NCI-H1417 (cell line): Measurements from ENCODE around the gene LRRC75A.
"Not testable (repeated sequence)": the region's sequence is repeated elsewhere in the genome, so short reads cannot be mapped to it uniquely, and the experiment has no call there.

Experiments
- DNase-seq, 3 experiments: peaks; one replicate each; lab custom pipeline; 2025; lab: John Stamatoyannopoulos, UW

The LRRC75A gene

DNA sequence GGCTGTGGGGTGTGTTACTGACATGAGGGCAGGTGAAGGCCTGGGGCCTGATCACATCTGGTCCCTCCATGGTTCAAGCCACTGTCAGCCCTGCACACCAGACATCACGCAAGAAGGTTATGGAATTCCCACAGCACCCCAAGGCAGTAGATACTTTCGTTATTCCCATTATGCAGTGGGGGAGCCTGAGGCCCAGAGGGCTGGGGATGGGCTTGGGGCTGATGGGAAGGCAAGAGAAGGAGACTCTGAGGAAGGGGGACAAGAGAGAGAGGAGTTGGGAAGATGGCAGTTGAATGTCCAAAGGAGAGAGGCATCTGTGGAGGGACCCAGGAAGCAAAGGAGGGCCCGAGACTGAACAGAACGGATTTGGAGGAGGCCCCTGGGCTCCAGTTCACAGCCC lies 42.0 kb downstream of the LRRC75A start:
- DNase-seq, result no peak

DNA sequence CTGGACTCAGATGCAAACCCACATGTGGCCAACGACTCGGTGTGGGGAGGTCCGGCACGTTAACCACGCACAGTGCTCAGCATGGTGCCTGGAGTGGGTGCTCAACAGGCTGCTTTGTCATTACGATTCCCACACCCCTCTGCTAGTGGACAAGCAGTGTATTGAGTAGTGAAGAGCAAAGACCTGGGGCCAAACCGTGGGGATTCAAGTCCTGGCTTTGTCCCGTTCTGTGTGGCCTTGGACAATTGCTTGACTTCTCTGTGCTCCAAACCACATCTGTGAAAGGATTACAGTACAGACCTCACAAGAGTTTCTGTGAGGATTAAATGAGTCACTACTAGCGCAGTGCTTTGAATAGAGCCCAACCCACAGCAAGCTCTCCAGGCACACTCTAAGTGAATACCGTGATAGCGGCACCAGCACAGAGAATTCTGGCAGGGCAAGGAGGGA lies 42.8 kb downstream of the LRRC75A start:
- DNase-seq, result no peak

DNA sequence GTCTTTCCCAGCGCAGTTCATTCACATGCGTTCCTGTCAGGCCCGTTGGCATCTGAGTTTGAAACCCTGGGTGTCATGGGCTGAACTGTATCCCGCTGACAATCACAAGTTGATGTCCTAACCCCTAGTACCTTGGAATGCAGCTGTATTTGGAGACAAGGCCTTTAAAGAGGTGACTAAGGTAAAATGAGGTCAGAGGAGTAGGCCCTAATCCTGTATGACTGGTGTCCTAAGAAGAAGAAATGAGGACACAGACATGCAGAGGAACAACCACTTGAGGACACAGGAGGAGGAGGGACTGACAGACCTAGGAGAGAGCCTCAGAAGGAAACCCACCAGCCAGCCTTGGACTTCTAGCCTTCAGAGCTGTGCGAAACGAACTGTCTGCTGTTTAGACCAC lies 43.5 kb downstream of the LRRC75A start:
- DNase-seq, result no peak

DNA sequence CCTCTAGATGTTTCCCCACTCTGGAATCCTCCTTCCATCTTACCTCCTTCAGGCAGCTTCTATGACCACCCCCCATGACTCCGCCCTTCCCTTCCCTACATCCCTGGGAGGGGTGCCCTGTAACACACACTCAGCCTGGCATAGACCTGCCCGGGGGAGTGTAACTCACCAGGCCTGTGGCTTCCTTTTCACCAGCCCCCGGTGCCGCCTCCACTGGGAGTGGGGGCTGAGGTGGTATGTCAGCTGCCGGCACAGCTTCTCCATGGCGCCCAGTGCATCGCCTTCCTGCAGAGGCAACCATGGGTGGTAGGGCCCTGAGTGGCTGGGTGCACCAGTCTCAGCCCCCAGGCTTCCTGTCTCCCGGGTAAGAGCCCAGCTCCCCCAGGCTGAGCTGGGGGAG lies 44.3 kb downstream of the LRRC75A start:
- no peak for DNase-seq

DNA sequence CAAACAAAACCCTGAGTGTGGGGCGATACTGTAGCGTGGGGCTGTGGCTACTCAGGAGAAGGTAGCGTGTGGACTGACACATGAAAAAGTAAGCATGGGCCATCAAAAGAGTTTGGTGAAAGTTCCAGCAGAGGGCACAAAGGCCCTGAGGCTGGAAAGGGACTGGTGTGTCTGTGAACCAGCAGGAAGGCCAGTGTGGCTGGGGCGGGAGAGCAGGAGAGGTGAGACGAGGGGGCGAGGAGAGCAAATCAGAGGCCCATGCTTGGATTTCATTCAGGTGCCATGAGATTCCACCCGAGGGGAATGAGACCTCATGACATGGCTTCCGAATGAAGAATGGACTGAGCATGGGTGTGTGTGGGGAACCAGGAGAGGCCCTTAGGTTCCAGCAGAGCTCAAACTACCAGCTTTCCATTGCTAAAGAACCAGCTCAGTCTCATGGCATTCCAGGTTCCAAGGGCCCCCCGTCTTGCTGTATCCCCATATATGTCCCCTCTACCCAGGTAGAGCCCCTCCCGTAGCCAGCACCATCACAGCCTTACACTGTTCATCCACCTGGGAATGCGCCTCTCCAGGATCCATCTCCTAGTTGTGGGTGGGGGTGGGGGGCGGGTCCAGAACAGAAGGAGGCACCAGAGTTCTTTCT lies 45.5 kb downstream of the LRRC75A start:
- no peak for DNase-seq

DNA sequence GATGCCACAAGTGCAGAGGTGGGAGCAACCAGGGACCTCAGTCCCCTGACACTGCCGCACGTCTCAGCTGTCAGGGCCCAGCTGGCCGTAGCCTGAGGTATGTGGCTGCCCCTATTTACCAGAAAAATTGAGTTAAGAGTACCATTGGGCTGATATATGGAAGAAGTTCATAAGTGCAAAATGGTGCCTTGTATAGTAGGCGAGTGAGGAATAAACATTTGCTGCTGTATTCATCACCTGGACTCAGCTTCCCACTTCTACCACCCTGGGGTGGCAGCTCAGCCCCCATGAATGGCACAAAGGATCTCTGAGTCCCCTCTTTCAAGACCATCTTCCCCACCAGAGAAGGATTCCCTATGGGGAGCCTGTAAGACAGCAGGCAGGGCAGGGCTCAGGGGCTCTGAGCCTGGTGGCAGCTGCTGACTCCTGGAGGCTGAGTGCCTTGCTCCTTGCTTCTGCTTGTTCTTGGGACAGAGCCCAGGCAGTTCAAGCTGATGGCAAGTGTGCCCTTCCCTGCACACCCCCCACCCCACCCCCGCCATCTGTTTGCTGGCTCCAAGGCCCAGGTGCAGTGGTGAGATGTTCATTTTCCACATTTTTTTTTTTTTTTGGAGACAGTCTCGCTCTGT lies 47.6 kb downstream of the LRRC75A start:
- DNase-seq, result no peak

DNA sequence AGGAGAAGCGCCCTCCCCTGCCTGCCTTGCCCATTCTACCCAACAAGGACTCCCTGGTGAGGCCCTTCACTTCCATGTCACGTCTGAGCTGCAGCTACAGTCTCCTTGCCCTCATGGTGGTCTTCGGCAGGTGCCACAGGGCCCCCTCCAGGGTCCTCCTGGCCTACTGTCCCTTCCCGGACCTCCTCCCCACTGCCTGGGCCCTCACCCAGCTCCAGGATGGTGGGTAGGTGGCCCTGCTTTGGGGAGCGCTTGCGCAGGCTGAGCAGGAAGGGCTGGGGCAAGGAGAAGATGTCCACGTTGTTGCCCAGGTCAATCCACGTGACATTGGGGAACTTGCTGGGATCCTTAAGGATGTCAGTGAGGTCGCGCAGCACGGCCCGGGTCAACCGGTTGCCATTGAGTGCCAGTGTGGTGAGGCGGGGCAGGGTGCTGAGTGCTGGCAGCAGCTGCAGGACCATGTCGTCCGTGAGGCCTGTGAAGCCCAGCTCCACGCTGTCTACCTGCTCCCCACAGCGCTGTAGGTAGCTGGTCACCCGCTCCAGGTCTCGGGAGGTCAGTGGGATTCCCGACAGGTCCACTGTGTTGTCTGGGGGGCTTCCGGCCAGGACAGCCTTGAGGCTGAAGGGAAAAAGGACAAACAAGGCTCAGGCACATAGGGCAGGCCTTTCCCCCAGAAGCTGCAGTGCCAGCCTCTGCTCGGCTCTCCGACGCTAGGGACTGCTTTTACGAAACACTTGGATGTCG lies 48.3 kb downstream of the LRRC75A start:
- no peak for DNase-seq

DNA sequence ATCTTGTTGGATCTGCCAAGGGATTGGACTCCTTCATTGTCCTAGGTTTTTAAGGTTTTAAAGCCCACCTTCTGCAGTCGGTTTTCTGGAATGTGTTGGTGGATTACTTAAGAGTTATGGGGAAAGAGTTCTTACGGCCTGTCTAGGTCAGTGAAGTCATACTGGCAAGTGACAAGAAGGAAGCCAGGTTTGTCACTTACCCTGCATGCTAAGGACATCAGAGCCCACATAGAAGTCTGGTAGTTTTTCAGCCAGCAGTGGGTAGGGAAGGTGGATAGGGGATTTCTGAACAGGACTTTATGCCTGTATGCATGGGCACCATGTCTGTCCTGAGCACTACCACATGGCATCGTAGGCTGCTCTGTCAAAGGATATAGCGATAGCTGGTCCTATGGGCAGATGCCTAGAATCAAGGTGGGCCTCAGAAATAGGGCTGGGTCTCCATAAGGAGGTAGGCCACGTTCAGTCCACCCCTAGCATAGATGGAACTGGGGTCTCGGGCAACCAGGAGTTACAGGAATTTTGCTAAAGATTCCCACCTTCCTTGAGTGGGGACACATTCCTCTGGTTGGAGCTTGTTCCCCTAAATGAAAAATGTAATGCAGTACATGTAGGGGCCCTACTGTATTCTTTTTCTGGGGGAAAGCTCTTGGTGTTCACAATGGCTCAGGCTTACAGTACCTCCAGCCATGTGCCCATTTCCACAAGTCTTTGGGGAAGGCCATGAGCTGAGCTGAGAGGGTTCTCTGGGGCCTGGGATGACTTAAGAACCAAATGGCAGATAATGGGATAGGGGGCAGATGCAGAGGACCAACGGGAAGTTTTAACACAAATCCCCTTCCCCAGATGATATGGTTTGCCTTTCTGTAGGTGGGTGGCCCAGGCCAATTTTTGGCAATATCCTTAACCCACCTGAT lies 49.1 kb downstream of the LRRC75A start:
- no peak for DNase-seq

DNA sequence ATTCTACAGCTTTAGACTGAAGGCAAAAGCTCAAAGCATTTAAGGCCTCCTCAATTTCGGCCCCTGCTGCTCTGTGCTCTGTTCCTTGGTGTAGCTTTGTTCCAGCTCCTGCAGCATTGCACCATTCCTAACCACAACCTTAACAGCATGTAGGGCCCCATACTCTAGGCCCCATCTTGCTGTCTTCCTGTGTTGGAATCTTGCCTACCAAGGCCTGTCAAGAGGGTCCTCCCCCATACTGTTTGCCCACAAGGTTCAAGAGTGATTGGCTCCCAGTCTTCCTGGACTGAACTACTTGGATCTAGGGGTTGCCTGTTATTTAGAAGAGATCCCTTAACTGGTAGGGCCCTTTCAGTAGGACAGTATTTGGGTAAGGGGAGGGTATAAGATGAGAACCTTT lies 49.9 kb downstream of the LRRC75A start:
- no peak for DNase-seq

DNA sequence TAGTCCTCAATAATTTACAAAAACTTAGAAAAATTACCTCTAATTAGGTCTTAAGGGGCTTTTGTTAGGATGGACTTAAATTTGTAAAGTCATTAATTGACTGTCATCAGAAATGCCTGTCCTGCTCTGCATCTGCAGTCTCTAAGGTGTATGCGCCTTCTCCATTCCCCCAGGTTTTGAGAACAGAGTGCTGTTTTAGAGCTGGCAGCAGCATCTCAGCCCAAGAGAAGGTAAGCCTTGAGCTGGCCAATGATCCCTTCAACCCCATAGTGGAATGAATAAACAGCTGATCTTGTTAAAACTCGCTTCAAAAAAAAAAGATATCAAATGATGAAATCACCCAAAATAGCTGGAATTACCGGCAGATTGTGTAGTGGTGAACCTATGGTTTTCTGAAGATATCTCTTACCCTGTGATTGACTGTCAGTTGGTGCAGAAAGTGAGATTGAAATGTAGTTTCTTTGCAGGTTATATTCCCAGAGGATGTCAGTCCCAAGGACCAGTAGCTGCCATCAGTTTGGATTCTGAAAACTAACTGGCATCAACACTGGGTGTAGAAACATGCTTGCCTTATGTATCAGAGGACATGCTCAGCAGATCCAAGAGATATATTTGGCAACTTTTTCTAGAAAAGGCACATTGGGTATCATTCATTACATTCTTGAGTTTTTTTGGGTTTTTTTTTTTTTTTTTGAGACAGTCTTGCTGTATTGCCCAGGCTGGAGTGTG lies 50.9 kb downstream of the LRRC75A start:
- no peak for DNase-seq

DNA sequence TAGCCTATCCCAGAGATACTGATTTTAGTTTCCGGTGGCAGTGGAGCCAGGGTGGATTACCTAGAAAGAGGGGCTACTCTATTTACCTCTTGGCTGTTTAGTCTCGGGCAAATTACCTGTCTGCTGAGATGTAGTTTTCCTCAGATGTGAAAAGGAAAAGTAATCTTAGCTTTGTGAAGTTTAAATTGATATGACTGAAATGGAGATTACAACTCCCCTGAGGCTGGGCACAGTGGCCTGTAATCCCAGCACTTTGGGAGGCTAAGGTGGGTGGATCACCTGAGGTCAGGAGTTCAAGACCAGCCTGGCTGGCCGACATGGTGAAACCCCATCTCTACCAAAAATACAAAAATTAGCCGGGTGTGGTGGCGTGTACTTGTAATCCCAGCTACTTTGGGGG lies 51.6 kb downstream of the LRRC75A start:
- DNase-seq, result not testable (repeated sequence)

DNA sequence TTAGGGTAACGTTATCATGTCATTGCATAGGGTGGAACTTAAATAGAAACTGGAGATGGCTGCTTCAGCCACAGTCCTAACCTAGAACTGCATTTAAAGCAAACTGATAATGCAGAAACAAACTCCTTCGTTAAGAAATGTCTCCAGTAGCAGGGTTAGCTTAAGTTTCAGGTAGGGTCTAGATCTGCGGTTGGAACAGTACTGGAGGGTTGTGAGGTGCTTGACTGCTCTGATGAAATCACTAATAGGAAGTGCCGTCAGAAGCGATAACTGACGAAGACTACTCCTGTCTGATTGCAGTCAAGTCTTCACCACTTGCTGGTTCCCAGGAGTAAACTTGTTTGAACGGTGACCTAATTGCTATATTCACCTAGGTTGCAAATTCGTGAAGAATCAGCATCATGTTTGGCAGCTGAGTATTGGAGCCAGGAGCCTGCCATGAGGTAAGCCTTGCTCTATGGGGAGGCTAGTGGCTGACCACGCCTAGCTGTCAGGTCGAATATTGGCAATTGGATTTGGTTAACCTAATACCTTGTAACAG lies 52.1 kb downstream of the LRRC75A start:
- DNase-seq, result no peak

DNA sequence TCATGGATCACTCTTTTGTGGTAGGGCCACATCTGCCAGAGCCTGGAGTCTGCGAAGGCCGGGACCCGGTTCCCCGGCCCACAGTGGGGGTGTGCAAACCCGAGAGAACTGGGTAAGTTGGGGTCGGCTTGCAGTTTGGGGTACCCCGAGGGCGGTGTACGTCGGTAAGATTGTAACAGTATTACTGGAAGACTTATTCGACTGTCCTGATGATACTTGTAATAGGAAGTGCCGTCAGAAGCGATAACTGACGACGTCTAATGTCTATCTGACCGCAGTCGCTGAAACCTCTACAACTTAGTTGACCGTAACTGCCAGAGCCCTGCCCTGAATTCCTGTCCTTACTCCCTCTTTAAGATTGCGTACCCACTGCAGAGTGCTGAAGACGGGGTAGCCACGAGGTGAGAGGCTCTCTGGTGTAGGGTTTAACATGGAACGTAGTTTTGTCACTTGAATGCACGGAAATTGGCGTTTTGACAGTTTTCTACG lies 52.6 kb downstream of the LRRC75A start:
- DNase-seq, result peak in 1 of 3 experiments; percentile 44

DNA sequence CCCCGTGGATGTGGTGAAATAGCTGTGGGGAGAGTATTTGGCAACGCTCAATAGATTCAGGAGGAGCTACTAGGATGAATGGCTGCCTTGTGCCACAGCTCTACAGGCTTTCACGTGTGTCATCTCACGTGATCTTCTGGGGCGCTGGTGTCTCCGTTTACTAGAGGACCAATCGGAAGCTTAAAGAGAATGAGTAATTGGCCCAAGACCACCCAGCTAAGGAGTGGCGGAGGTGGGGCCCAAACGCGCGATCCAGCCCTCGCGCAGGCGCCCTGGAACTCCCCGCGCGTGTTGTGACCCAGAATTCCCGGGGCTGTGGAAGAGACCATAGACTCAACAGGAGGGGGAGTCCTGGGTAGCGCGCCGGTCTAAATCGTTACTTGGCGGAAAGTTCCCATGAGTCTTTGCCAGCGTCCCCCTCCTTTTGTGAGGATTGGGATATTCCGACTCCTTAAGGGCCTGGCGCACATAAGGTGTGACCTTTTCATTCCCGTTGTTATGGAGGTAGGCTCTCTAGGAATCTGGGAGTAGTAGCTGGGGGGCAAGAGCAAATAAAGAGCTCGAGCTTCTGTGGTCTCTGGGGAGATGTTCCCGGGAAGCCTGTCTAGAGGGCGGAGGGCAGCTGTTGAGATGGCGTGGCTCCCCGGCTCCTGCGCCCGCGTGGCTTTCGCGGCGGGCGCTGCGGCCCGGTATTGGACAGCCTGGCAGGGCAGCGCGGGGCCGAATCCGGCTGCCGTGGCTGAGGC lies 53.3 kb downstream of the LRRC75A start:
- DNase-seq, result peak; percentile 94 to 99 (median 97)

DNA sequence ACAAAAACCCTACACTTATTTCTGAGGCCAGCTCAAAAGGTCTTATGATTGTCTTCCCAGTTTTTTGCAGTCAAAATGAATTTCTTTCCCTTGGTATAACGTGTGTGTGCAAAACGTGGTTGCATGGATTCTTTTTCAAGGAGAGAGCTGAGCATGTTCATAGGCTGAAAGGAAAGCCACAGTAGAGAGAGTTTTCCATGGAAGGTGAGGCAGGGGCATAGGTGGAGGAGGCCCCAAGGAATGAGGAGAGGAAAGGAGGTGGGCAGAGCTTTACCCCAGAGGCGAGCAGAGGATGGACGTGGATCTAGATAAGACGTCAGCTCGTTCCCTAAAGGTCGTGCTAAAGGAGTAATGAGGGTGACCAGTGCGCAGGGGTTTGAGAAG lies 53.8 kb downstream of the LRRC75A start:
- DNase-seq, result no peak

DNA sequence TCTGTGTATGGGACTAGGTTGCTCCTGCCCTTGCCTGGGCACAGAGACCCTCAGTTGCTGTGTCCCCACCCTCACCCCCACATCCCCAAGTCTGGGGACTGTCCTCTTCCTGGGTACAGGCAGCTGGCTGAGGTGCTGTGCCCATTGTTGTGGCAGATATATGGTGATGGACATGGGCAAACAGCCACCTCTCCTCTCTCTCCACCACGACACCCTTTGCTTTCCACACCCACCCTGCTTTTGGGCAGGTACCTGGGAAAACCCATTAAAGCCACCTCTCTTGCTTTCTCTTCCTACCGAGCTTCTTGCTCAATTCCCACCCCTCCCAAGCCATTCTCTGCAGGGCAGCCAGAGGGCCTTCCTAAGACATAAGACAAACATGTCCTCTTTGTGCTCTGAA lies 54.9 kb downstream of the LRRC75A start:
- DNase-seq, result no peak

DNA sequence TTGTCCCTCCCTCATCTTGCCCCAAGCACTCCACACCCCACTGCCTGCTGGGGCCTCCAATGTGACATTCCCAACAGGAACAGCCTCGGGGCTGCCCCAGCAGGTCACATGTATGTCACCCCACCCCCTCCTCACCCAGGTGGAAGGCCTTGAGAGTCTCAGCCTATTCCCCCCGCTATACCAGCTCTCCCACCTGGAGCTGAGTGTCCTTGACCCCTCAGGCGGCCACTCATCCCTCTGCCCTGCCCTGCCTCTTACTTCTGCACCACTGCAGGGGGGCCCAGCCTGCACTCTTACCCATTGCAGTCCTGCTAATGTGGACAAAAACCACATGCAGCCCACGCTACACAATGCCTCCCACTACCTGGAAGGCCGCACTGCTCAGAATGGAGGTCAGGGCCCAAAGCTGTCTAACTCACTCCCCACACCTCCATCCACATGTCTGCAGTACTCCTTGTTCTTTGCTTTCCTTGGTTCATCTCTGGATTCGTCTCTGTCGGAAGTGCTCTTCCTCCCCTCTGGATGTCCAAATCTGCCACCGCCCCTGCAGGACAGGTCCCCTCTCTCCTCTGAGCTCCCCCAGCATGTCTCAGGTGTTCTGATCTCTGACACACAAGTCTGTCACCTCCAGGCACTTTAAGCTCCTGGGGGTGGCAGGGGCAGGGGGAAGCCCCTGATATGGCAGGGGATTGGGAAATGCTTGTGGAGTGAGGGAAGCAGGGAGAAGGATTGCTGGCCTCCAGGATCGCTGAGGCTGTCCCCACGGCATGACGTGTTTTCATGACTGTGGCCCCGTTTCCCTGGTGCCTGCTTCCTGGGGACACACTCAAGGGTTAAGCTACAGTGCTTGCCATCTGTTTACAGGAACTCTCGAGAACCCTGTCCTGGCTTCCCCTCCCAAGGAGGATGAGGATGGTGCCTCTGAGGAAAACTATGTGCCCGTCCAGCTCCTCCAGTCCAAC lies 55.8 kb downstream of the LRRC75A start:
- DNase-seq, result no peak

DNA sequence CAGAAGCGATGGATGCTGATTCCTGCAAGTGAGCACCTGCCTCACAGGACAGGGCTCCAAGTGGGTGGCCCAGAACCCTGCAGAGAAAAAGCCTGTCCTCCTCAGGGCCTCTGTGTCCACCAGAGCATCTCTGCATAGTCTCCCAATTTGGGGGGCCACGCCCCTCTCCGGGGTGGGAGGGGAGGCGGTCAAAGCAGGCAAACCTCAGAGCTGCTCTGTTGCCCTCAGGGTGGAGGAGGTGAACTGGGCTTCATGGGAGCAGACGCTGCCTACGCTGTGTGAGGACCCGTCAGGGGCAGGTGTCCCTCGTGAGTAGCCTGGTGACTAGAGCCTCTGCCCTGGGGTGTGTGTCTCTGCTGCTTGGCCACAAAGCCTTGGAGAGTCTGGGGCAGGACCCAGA lies 57.3 kb downstream of the LRRC75A start:
- no peak for DNase-seq

DNA sequence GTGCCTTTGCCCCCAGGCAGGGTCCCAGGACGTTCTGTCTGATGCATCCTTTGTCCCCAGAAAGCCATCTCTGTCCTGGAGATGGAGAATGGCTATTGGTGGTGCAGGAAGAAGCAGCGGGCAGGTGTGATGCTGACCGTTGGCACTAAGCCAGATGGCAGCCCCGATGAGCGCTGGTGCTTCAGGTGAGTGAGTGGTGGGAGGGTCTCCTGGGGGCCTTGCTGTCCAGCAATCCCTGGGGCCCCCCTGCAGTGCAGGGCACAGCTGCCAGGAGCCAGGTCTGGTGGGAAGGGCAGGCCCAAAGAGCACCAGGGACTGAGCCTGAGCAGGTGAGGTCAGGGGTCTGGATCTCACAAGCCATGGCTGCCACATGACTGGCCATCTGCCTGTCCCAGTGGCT lies 58.5 kb downstream of the LRRC75A start:
- DNase-seq, result peak in 1 of 3 experiments; percentile 6
